Measurements from ENCODE around the gene ASIC4. TPM values are rescaled to one million over a fixed set of nuclear protein-coding genes. Genes with fewer than 3 reads are reported as not detected.

ASIC4 gene
- total RNA-seq, 4 donors from 2014 or later: not detected

- Histone ChIP-seq H3K27ac (peak overlapping the region in 2 of 4 donors; percentile 21 to 28), H3K9me3 (no peaks in the 10 kb centered on the region), H3K4me1 (peaks cover 0 to 15% (median 3%) of the 10 kb centered on the region in 3 donors), H3K4me3 (no peak overlapping the region), H3K27me3 (peaks cover 0 to 10% (median 0%) of the 10 kb centered on the region in 4 donors), H3K36me3 (peaks cover 0 to 12% (median 0%) of the 10 kb centered on the region in 3 donors)
- DNase-seq: no peak
- no peak for TF ChIP-seq CTCF (IDR thresholded peaks at IDR 0.05)
- no peak for TF ChIP-seq POLR2A (IDR thresholded peaks at IDR 0.05)
- intact Hi-C loops (cut with DNase I): no loop called here
- WGBS, 2 donors: 87 to 100% methylated on average over 3 of the region's 23 CpGs
Observed at GRCh38 chr2:219468410-219469185, 45.7 kb upstream of the ASIC4 start.

GRCh38 chr2:219469186-219469724 is 45.0 kb upstream of the ASIC4 start:
- peaks cover 0 to 10% (median 0%) of the 10 kb centered on the region in 3 donors for H3K36me3 ChIP-seq
- 54 to 55% methylated on average over 12 of the region's 16 CpGs for WGBS, 2 donors
- no peak for DNase-seq
- peaks cover 0 to 15% (median 3%) of the 10 kb centered on the region in 3 donors for H3K4me1 ChIP-seq
- H3K27me3 ChIP-seq: peaks cover 0 to 11% (median 0%) of the 10 kb centered on the region in 4 donors
- H3K9me3 ChIP-seq: no peaks in the 10 kb centered on the region
- intact Hi-C loops (cut with DNase I): no loop called here
- TF ChIP-seq POLR2A (IDR thresholded peaks at IDR 0.05) (no peak), CTCF (IDR thresholded peaks at IDR 0.05) (no peak)
- peak overlapping the region in 1 of 4 donors; percentile 28 for H3K27ac ChIP-seq
- no peak overlapping the region for H3K4me3 ChIP-seq

- intact Hi-C loops (cut with DNase I): no loop called here
Observed at GRCh38 chr2:219470429-219470828, 43.9 kb upstream of the ASIC4 start.

GRCh38 chr2:219471476-219472371 is 42.6 kb upstream of the ASIC4 start:
- peak overlapping the region in 1 of 4 donors; percentile 14 for H3K27ac ChIP-seq
- intact Hi-C loops (cut with DNase I): no loop called here

More at GRCh38 chr2:219470429-219470828, 43.9 kb upstream of the ASIC4 start:
- DNase-seq: no peak
- no peak overlapping the region for H3K4me3 ChIP-seq
- peak overlapping the region in 2 of 4 donors; percentile 13 to 25 for H3K27ac ChIP-seq
- peaks cover 0 to 15% (median 0%) of the 10 kb centered on the region in 4 donors for H3K27me3 ChIP-seq
- TF ChIP-seq POLR2A (IDR thresholded peaks at IDR 0.05): no peak
- TF ChIP-seq CTCF (IDR thresholded peaks at IDR 0.05): no peak
- H3K36me3 ChIP-seq: peaks cover 0 to under 1% (median 0%) of the 10 kb centered on the region in 3 donors
- H3K9me3 ChIP-seq: no peaks in the 10 kb centered on the region
- H3K4me1 ChIP-seq: peaks cover 0 to 4% (median 3%) of the 10 kb centered on the region in 3 donors
- 60 to 76% methylated on average over 2 to 4 of the region's 4 CpGs for WGBS, 2 donors

More at GRCh38 chr2:219471476-219472371, 42.6 kb upstream of the ASIC4 start:
- H3K4me1 ChIP-seq: peaks cover 3 to 16% (median 5%) of the 10 kb centered on the region in 3 donors
- TF ChIP-seq POLR2A (IDR thresholded peaks at IDR 0.05) (no peak), CTCF (IDR thresholded peaks at IDR 0.05) (no peak)
- no peaks in the 10 kb centered on the region for H3K36me3 ChIP-seq
- DNase-seq: no peak
- WGBS, 2 donors: 79 to 88% methylated on average over 9 of the region's 22 CpGs
- peaks cover 0 to 22% (median 0%) of the 10 kb centered on the region in 4 donors for H3K27me3 ChIP-seq
- no peaks in the 10 kb centered on the region for H3K9me3 ChIP-seq
- H3K4me3 ChIP-seq: no peak overlapping the region
